GM12801 (cell line): ENCODE measurements around the gene TMCO4.

ENCODE experiments used
- CTCF ChIP-seq: IDR thresholded peaks from one replicate; pipeline ENCODE4 v1.5.1; 2011; ENCODE audit warnings: control low read depth; ENCODE audit not compliant: insufficient read length; ENCODE audit errors: extremely low read depth

The TMCO4 gene

GRCh38 chr1:19815801-19816736, 16.4 kb upstream of the TMCO4 start:
- no peak for TF ChIP-seq CTCF

DNA sequence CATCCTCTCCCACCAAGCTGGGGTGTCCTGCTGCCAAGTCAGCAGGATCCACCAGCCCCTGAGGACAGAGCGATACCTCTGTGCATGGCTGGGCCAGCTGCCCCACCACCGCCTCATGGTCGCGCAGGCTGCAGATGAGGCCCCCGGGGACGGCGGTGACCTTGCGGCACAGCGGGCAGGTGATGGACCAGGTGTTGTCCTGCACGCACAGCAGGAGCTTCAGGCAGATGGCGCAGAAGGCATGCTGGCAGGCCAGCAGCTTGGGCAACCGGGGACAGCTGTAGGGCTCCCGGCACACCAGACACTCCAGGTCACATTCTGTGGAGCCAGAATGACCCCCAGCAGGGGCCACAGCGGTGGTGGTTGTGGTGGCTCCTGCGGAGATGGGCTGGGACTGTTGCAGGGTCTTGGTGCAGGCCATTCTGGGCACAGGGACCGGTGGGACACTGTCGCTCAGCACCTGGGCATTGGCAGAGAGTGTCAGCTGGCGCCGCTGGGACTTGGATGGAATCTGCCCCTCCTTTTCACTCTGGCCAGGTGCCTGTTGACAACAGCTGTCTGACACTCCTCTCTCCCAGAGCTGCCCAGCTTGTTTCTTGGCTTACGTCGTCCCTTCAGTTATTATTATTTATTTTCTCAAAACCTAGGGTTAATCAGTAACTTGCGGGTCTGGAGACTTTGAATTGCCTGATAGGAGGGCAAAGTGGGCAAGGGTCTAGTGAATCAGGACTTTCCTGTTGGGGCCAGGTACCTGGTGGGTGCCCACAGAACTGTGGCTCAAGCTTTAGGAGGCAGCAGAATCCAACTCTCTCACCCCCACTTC, 15.2 kb upstream of the TMCO4 start, which contains the start of gene RNF186:
TSS of gene RNF186 (minus strand) at position 603 of the 823 bp plus-strand sequence. CDS start at position 421, 182 bp downstream.
- no peak for TF ChIP-seq CTCF

DNA sequence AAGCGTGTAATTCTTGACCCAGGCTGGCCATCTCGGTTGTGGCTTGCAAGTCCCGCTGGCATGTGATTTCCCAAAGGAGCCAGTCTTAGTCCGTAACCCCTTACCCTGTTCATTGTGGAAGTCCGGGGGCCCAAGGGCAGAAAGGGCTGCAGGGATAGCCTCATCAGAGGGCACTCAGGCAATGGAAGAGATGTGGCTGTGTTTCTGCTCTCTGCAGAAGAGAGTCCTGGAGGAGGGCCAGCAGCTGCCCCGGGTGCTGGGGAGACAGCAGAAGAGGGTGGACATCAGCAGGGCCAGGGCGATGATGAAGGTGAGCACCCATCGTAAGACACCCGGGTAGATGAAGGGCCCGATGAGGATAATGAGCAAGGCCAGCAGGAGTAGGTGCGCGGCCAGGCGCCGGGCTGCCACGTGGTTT, 14.5 kb upstream of the TMCO4 start:
- TF ChIP-seq CTCF = no peak

GRCh38 chr1:19813643-19813960, 13.9 kb upstream of the TMCO4 start:
- TF ChIP-seq CTCF = no peak

DNA sequence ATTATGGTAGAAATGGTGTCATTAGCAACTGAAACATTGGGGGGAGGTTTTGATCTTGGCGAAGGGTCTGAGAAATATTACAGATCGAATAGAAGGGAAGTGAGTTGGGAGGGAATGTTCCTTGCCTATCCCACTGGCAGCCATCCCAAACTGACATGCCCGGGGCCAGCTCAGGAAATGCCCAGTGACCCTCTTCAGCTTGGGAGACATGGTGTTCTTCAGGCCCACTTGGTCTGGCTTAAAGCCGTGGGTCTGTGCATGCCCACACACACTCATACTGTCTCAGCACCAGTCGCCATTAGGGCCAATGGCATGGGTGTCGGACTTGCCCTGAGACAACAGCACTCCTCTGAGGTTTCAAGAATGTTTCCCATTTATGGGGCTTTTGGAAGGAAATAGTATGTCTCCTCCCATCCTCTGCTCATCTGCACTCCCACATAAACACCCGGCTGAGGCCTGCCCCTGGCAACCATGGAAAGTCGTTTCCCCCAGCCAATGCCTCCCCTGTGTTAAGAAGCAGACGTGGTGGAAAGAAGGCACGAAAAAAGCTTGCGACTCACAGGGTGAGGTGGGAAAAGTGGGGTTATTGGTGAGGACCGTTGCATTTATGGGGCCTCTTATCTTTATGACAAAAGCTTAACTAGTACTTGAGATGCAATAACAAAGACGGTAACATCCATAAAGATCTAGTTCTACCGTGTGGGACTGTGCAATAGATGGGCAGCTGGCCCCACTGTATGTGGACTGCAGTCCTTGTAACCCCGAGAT, 13.3 kb upstream of the TMCO4 start:
- no peak for TF ChIP-seq CTCF

GRCh38 chr1:19811206-19811851, 11.6 kb upstream of the TMCO4 start:
- TF ChIP-seq CTCF = no peak
